AML-193 (cell line): ENCODE measurements around the gene CCL20.
"Not testable (repeated sequence)": the region's sequence is repeated elsewhere in the genome, so short reads cannot be mapped to it uniquely, and the experiment has no call there.

Source experiments
- DNase-seq, 2 experiments: peaks; one replicate each; lab custom pipeline; 2025; lab: John Stamatoyannopoulos, UW

CCL20 gene

GRCh38 chr2:227813562-227814353, at the start of gene CCL20:
TSS of gene CCL20 (plus strand) at chr2:227813842. CDS start at chr2:227813912, 70 bp downstream.
- DNase-seq, result no peak

GRCh38 chr2:227765788-227766372, 47.8 kb upstream of the CCL20 start:
- DNase-seq, result no peak

- DNase-seq, result peak; percentile 38 to 52
Observed at GRCh38 chr2:227766373-227766883, 47.2 kb upstream of the CCL20 start.

GRCh38 chr2:227767830-227768229, 45.8 kb upstream of the CCL20 start:
- no peak for DNase-seq

GRCh38 chr2:227772197-227772661, 41.4 kb upstream of the CCL20 start:
- DNase-seq, result no peak

- DNase-seq, result no peak
Observed at GRCh38 chr2:227772932-227773331, 40.7 kb upstream of the CCL20 start.

- no peak for DNase-seq
Observed at GRCh38 chr2:227774011-227774624, 39.5 kb upstream of the CCL20 start.

- no peak for DNase-seq
Observed at GRCh38 chr2:227774895-227775842, 38.5 kb upstream of the CCL20 start.

GRCh38 chr2:227780981-227781615, 32.5 kb upstream of the CCL20 start:
- DNase-seq, result no peak

GRCh38 chr2:227781841-227782240, 31.8 kb upstream of the CCL20 start:
- no peak for DNase-seq

- no peak for DNase-seq
Observed at GRCh38 chr2:227782804-227783203, 30.8 kb upstream of the CCL20 start.

GRCh38 chr2:227783404-227784138, 30.1 kb upstream of the CCL20 start:
- DNase-seq, result no peak

- no peak for DNase-seq
Observed at GRCh38 chr2:227785293-227785692, 28.3 kb upstream of the CCL20 start.

GRCh38 chr2:227788561-227789018, 25.1 kb upstream of the CCL20 start:
- DNase-seq, result no peak

- no peak for DNase-seq
Observed at GRCh38 chr2:227789803-227790202, 23.8 kb upstream of the CCL20 start.

- no peak for DNase-seq
Observed at GRCh38 chr2:227793148-227793712, 20.4 kb upstream of the CCL20 start.

- no peak for DNase-seq
Observed at GRCh38 chr2:227796045-227796711, 17.5 kb upstream of the CCL20 start.

GRCh38 chr2:227796768-227797167, 16.9 kb upstream of the CCL20 start:
- not testable (repeated sequence) for DNase-seq

- DNase-seq, result no peak
Observed at GRCh38 chr2:227799202-227799601, 14.4 kb upstream of the CCL20 start.
